Cortex of kidney (tissue), 1 donor: ENCODE measurements around the gene CREBBP.
"Not testable (repeated sequence)": the region's sequence is repeated elsewhere in the genome, so short reads cannot be mapped to it uniquely, and the experiment has no call there.

Experiments used
- DNase-seq: peaks from one replicate; lab custom pipeline; 2025; lab: John Stamatoyannopoulos, UW

The CREBBP gene

GRCh38 chr16:3714378-3714777 is 166.1 kb downstream of the CREBBP start:
- not testable (repeated sequence) for DNase-seq

- no peak for DNase-seq
These were observed 166.8 kb downstream of the CREBBP start for GRCh38 chr16:3713587-3714242.

- DNase-seq: no peak
These were observed 167.6 kb downstream of the CREBBP start for GRCh38 chr16:3712861-3713372.

- no peak for DNase-seq
These were observed 174.1 kb downstream of the CREBBP start for GRCh38 chr16:3706253-3707012.

- DNase-seq: no peak
These were observed 178.4 kb downstream of the CREBBP start for GRCh38 chr16:3702082-3702481.

GRCh38 chr16:3701531-3701930 is 179.0 kb downstream of the CREBBP start:
- DNase-seq: no peak

- no peak for DNase-seq
These were observed 181.6 kb downstream of the CREBBP start for GRCh38 chr16:3698941-3699340.

GRCh38 chr16:3696425-3697218 is 183.9 kb downstream of the CREBBP start:
- DNase-seq: no peak

- no peak for DNase-seq
These were observed 184.7 kb downstream of the CREBBP start for GRCh38 chr16:3695610-3696369.

- DNase-seq: no peak
These were observed 186.5 kb downstream of the CREBBP start for GRCh38 chr16:3694051-3694450.

GRCh38 chr16:3691761-3692160 is 188.8 kb downstream of the CREBBP start:
- no peak for DNase-seq

GRCh38 chr16:3690980-3691720 is 189.4 kb downstream of the CREBBP start:
- no peak for DNase-seq

GRCh38 chr16:3690470-3690928 is 190.0 kb downstream of the CREBBP start:
- no peak for DNase-seq

- no peak for DNase-seq
These were observed 190.8 kb downstream of the CREBBP start for GRCh38 chr16:3689731-3690130.

- no peak for DNase-seq
These were observed 192.7 kb downstream of the CREBBP start for GRCh38 chr16:3687792-3688191.

- DNase-seq: no peak
These were observed 193.5 kb downstream of the CREBBP start for GRCh38 chr16:3687021-3687420.

- no peak for DNase-seq
These were observed 199.3 kb downstream of the CREBBP start for GRCh38 chr16:3681206-3681605.

- no peak for DNase-seq
These were observed 202.5 kb downstream of the CREBBP start for GRCh38 chr16:3677994-3678393.

- no peak for DNase-seq
These were observed 204.8 kb downstream of the CREBBP start for GRCh38 chr16:3675601-3676130.
